ENCODE measurements around the gene SIK3. TPM values are rescaled to one million over a fixed set of nuclear protein-coding genes. Genes with fewer than 3 reads are reported as not detected.

The SIK3 gene
- total RNA-seq, 1 experiment from 2014 or later = 33.3 TPM

GRCh38 chr11:116973270-116973669 lies 125.0 kb downstream of the SIK3 start:
- no TSS peak for BruUV-seq (replicated peaks)
- no peaks in the 10 kb centered on the region for H3K36me3 Mint-ChIP-seq (ENCODE audit: insufficient read depth, unreplicated experiment)
- intact Hi-C loops (cut with micrococcal nuclease) = no loop called here
- H3K4me3 Mint-ChIP-seq (ENCODE audit: unreplicated experiment) = no peak overlapping the region
- POLR2A ChIA-PET = interaction anchor here (0.7 to 2.1 kb wide), 4 partner anchors 8 to 120 kb away, joined by 3 to 7 read pairs (median 4); no protein-coding TSS in a partner anchor
- no peaks in the 10 kb centered on the region for H3K9me3 Mint-ChIP-seq (ENCODE audit: unreplicated experiment)
- no peak for TF ChIP-seq CTCF (IDR thresholded peaks at IDR 0.05; ENCODE audit: unreplicated experiment)
- H3K27ac Mint-ChIP-seq (ENCODE audit: low read depth, unreplicated experiment) = no peak overlapping the region
- no peaks in the 10 kb centered on the region for H3K27me3 Mint-ChIP-seq (ENCODE audit: insufficient read depth, unreplicated experiment)
- H3K4me1 Mint-ChIP-seq (ENCODE audit: insufficient read depth, unreplicated experiment) = peaks cover 8% of the 10 kb centered on the region
- CTCF ChIA-PET = interaction anchor here (0.8 to 1.4 kb wide), 5 partner anchors 10 to 94 kb away, joined by 3 to 15 read pairs (median 4); no protein-coding TSS in a partner anchor
- DNase-seq (ENCODE audit: unreplicated experiment) = no peak

GRCh38 chr11:116972691-116973090 lies 125.5 kb downstream of the SIK3 start:
- ChIA-PET POLR2A (interaction anchor here (0.7 to 2.1 kb wide), 4 partner anchors 9 to 120 kb away, joined by 3 to 7 read pairs (median 4); no protein-coding TSS in a partner anchor), CTCF (interaction anchor here (0.8 to 1.4 kb wide), 4 partner anchors 11 to 93 kb away, joined by 3 to 15 read pairs (median 4); no protein-coding TSS in a partner anchor)
- intact Hi-C loops (cut with micrococcal nuclease) = no loop called here
- H3K36me3 Mint-ChIP-seq (ENCODE audit: insufficient read depth, unreplicated experiment) = no peaks in the 10 kb centered on the region
- no peaks in the 10 kb centered on the region for H3K27me3 Mint-ChIP-seq (ENCODE audit: insufficient read depth, unreplicated experiment)
- BruUV-seq (replicated peaks) = no TSS peak
- no peaks in the 10 kb centered on the region for H3K9me3 Mint-ChIP-seq (ENCODE audit: unreplicated experiment)
- TF ChIP-seq CTCF (IDR thresholded peaks at IDR 0.05; ENCODE audit: unreplicated experiment) = no peak
- no peak overlapping the region for H3K27ac Mint-ChIP-seq (ENCODE audit: low read depth, unreplicated experiment)
- peaks cover 8% of the 10 kb centered on the region for H3K4me1 Mint-ChIP-seq (ENCODE audit: insufficient read depth, unreplicated experiment)
- no peak overlapping the region for H3K4me3 Mint-ChIP-seq (ENCODE audit: unreplicated experiment)
- no peak for DNase-seq (ENCODE audit: unreplicated experiment)

GRCh38 chr11:116970485-116971292 lies 127.5 kb downstream of the SIK3 start:
- Mint-ChIP-seq H3K4me1 (ENCODE audit: insufficient read depth, unreplicated experiment) (peaks cover 13% of the 10 kb centered on the region), H3K36me3 (ENCODE audit: insufficient read depth, unreplicated experiment) (no peaks in the 10 kb centered on the region), H3K4me3 (ENCODE audit: unreplicated experiment) (no peak overlapping the region), H3K27me3 (ENCODE audit: insufficient read depth, unreplicated experiment) (no peaks in the 10 kb centered on the region), H3K9me3 (ENCODE audit: unreplicated experiment) (no peaks in the 10 kb centered on the region), H3K27ac (ENCODE audit: low read depth, unreplicated experiment) (no peak overlapping the region)
- no peak for TF ChIP-seq CTCF (IDR thresholded peaks at IDR 0.05; ENCODE audit: unreplicated experiment)
- POLR2A ChIA-PET = interaction anchor here (1.3 kb wide), 1 partner anchor 10 kb away, joined by 3 read pairs; no protein-coding TSS in a partner anchor
- intact Hi-C loops (cut with micrococcal nuclease) = no loop called here
- CTCF ChIA-PET = interaction anchor here (0.8 kb wide), 1 partner anchor 10 kb away, joined by 3 read pairs; no protein-coding TSS in a partner anchor
- no TSS peak for BruUV-seq (replicated peaks)
- DNase-seq (ENCODE audit: unreplicated experiment) = peak; percentile 25

- no peak for TF ChIP-seq CTCF (IDR thresholded peaks at IDR 0.05; ENCODE audit: unreplicated experiment)
- Mint-ChIP-seq H3K4me3 (ENCODE audit: unreplicated experiment) (no peak overlapping the region), H3K4me1 (ENCODE audit: insufficient read depth, unreplicated experiment) (peaks cover 13% of the 10 kb centered on the region), H3K27ac (ENCODE audit: low read depth, unreplicated experiment) (no peak overlapping the region), H3K36me3 (ENCODE audit: insufficient read depth, unreplicated experiment) (no peaks in the 10 kb centered on the region), H3K9me3 (ENCODE audit: unreplicated experiment) (no peaks in the 10 kb centered on the region), H3K27me3 (ENCODE audit: insufficient read depth, unreplicated experiment) (no peaks in the 10 kb centered on the region)
- DNase-seq (ENCODE audit: unreplicated experiment) = no peak
- no TSS peak for BruUV-seq (replicated peaks)
- intact Hi-C loops (cut with micrococcal nuclease) = no loop called here
- CTCF ChIA-PET = no interaction called here
- POLR2A ChIA-PET = interaction anchor here (0.6 kb wide), 1 partner anchor 43 kb away, joined by 3 read pairs; no protein-coding TSS in a partner anchor
Observed at GRCh38 chr11:116969694-116970093, 128.5 kb downstream of the SIK3 start.
